RWPE2 (cell line): ENCODE results near the gene MPHOSPH9.

Source experiments
- ATAC-seq: fragments of 200-7000 bp; cut with Tn5 transposase; 3 replicates; pipeline ENCODE4 v1.9.1; 2021; ENCODE audit warnings: low read depth
- DNase-seq: peaks from one replicate; pipeline ENCODE4 v3.0.0-alpha.2; 2020; ENCODE audit warnings: low spot score
- H3K27ac ChIP-seq: fragments of 450-650 bp; 2 replicates; pipeline ENCODE4 v1.5.1; 2017; ENCODE audit warnings: mild to moderate bottlenecking; ENCODE audit not compliant: poor library complexity, severe bottlenecking
- H3K27me3 ChIP-seq: fragments of 250-450 bp; sonication (Bioruptor Pico); 2 replicates; pipeline ENCODE4 v1.5.1; 2021; ENCODE audit warnings: mild to moderate bottlenecking, moderate library complexity; ENCODE audit not compliant: insufficient read depth, poor library complexity, severe bottlenecking
- H3K36me3 ChIP-seq: fragments of 250-450 bp; sonication (Bioruptor Pico); 2 replicates; pipeline ENCODE4 v1.5.1; 2020; ENCODE audit warnings: low read depth, mild to moderate bottlenecking, moderate library complexity
- H3K4me1 ChIP-seq: fragments of 250-450 bp; sonication (Bioruptor Pico); 2 replicates; pipeline ENCODE4 v1.5.1; 2021; ENCODE audit warnings: mild to moderate bottlenecking, moderate library complexity; ENCODE audit not compliant: insufficient read depth, poor library complexity, severe bottlenecking
- H3K4me3 ChIP-seq: fragments of 250-450 bp; sonication (Bioruptor Pico); 2 replicates; pipeline ENCODE4 v1.5.1; 2021; ENCODE audit warnings: mild to moderate bottlenecking, moderate library complexity; ENCODE audit not compliant: severe bottlenecking
- H3K9me3 ChIP-seq: fragments of 250-450 bp; sonication (Bioruptor Pico); 2 replicates; pipeline ENCODE4 v1.5.1; 2021; ENCODE audit warnings: mild to moderate bottlenecking, moderate library complexity; ENCODE audit not compliant: severe bottlenecking
- CTCF ChIP-seq: fragments of 450-650 bp; IDR thresholded peaks from one replicate; pipeline ENCODE4 v1.5.1; 2017; ENCODE audit warnings: mild to moderate bottlenecking, moderate library complexity; ENCODE audit not compliant: poor library complexity, severe bottlenecking

Gene MPHOSPH9

GRCh38 chr12:123150744-123151456, 82.0 kb downstream of the MPHOSPH9 start, which contains the start of gene PITPNM2:
Gene PITPNM2, minus strand, starts transcription at chr12:123151090. Its CDS starts 116,500 bp downstream, at chr12:123034590.
- TF ChIP-seq CTCF = peak; percentile 51
- Histone ChIP-seq H3K27ac (peak within 1 kb of the TSS; percentile 19), H3K4me1 (peaks cover 3% of the 10 kb centered on the region), H3K27me3 (no peaks in the 10 kb centered on the region), H3K4me3 (peak within 1 kb of the TSS; percentile 100), H3K9me3 (no peaks in the 10 kb centered on the region), H3K36me3 (no peaks in the 10 kb centered on the region)
- ATAC-seq (peak; percentile 80), DNase-seq (no peak)

- no peaks in the 10 kb centered on the region for H3K36me3 ChIP-seq
- peak overlapping the region; percentile 100 for H3K4me3 ChIP-seq
- peak overlapping the region; percentile 19 for H3K27ac ChIP-seq
- H3K4me1 ChIP-seq = peaks cover 3% of the 10 kb centered on the region
- no peaks in the 10 kb centered on the region for H3K27me3 ChIP-seq
- DNase-seq (no peak), ATAC-seq (no peak; the same call in none of the 3 replicates)
- H3K9me3 ChIP-seq = no peaks in the 10 kb centered on the region
- no peak for TF ChIP-seq CTCF
Measured at GRCh38 chr12:123150275-123150743, 82.6 kb downstream of the MPHOSPH9 start.

GRCh38 chr12:123149501-123150274, 83.3 kb downstream of the MPHOSPH9 start:
- Histone ChIP-seq H3K4me1 (peaks cover 3% of the 10 kb centered on the region), H3K36me3 (no peaks in the 10 kb centered on the region), H3K27ac (no peak overlapping the region), H3K27me3 (no peaks in the 10 kb centered on the region), H3K9me3 (no peaks in the 10 kb centered on the region), H3K4me3 (peak overlapping the region; percentile 100)
- DNase-seq (no peak), ATAC-seq (no peak)
- TF ChIP-seq CTCF = no peak

GRCh38 chr12:123149088-123149487, 83.9 kb downstream of the MPHOSPH9 start:
- H3K4me3 ChIP-seq = no peak overlapping the region

More at GRCh38 chr12:123149088-123149487, 83.9 kb downstream of the MPHOSPH9 start:
- ATAC-seq (no peak), DNase-seq (no peak)
- Histone ChIP-seq H3K9me3 (no peaks in the 10 kb centered on the region), H3K4me1 (peaks cover 3% of the 10 kb centered on the region), H3K27ac (no peak overlapping the region), H3K27me3 (no peaks in the 10 kb centered on the region), H3K36me3 (no peaks in the 10 kb centered on the region)
- no peak for TF ChIP-seq CTCF
